Measurements from ENCODE around the gene CYB5B.

DNA sequence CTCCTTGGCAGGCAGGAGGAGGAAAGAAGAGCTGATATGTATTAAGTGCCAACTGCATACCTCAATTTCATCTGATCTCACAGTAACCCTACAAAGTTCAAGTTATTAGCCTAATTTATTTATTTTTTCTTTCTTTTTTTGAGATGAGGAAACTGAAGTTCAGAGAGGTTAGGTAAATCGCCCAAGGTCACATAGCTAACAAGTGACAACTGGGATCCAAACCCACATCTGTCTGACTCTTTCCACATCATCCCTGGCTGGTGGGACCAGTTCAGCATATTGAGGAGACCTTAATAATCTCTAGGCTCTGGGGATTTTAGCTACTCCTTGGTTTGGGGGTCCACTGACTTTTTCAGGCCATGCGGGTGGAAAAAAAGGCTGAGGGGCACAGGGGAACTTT, 60.9 kb downstream of the CYB5B start:
- TF ChIP-seq, protein P1, sequence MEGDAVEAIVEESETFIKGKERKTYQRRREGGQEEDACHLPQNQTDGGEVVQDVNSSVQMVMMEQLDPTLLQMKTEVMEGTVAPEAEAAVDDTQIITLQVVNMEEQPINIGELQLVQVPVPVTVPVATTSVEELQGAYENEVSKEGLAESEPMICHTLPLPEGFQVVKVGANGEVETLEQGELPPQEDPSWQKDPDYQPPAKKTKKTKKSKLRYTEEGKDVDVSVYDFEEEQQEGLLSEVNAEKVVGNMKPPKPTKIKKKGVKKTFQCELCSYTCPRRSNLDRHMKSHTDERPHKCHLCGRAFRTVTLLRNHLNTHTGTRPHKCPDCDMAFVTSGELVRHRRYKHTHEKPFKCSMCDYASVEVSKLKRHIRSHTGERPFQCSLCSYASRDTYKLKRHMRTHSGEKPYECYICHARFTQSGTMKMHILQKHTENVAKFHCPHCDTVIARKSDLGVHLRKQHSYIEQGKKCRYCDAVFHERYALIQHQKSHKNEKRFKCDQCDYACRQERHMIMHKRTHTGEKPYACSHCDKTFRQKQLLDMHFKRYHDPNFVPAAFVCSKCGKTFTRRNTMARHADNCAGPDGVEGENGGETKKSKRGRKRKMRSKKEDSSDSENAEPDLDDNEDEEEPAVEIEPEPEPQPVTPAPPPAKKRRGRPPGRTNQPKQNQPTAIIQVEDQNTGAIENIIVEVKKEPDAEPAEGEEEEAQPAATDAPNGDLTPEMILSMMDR (IDR thresholded peaks at IDR 0.05) = no peak
- no peak for TF ChIP-seq POLR2A (IDR thresholded peaks at IDR 0.05)

Measured in breast epithelium (tissue), 3 donors.